HepG2 (cell line): Measurements from ENCODE around the gene ZNF587B. TPM values are rescaled to one million over a fixed set of nuclear protein-coding genes. Genes with fewer than 3 reads are reported as not detected.

Experiments
- AHR ChIP-seq: IDR thresholded peaks from 2 replicates; pipeline ENCODE4 v1.6.1; 2018; ENCODE audit warnings: missing genetic modification reagents, missing compliant biosample characterization
- ETV6 ChIP-seq: sonication (generic); formaldehyde crosslinking; conservative IDR thresholded peaks from 2 replicates; pipeline ENCODE4 v1.4.0; 2020; ENCODE audit warnings: missing genetic modification reagents
- MAFF ChIP-seq: IDR thresholded peaks from 2 replicates; pipeline ENCODE4 v1.6.1; 2011; ENCODE audit warnings: low read depth, low read length, improper control_type of control experiment
- PHF8 ChIP-seq: sonication (generic); formaldehyde crosslinking; IDR thresholded peaks from 2 replicates; pipeline ENCODE4 v1.5.0; 2020; ENCODE audit warnings: missing genetic modification reagents
- SP4 ChIP-seq: sonication (generic); formaldehyde crosslinking; IDR thresholded peaks from 2 replicates; pipeline ENCODE4 v1.8.1; 2023; ENCODE audit warnings: mild to moderate bottlenecking, missing genetic modification reagents
- TEAD3 ChIP-seq: optimal IDR thresholded peaks from 2 replicates; pipeline ENCODE3; 2016; ENCODE audit warnings: borderline replicate concordance
- TOE1 ChIP-seq: sonication (generic); formaldehyde crosslinking; IDR thresholded peaks from 2 replicates; pipeline ENCODE4 v1.4.0; 2020; ENCODE audit warnings: mild to moderate bottlenecking, missing genetic modification reagents
- TSC22D2 ChIP-seq: sonication (generic); formaldehyde crosslinking; IDR thresholded peaks from 2 replicates; pipeline ENCODE4 v1.5.1; 2020; ENCODE audit warnings: missing genetic modification reagents, mild to moderate bottlenecking, borderline replicate concordance
- ZBTB8A ChIP-seq: sonication (generic); formaldehyde crosslinking; IDR thresholded peaks from 2 replicates; pipeline ENCODE4 v1.4.0; 2020; ENCODE audit warnings: mild to moderate bottlenecking, low read depth, missing genetic modification reagents, borderline replicate concordance
- ZNF430 ChIP-seq: sonication (generic); formaldehyde crosslinking; IDR thresholded peaks from 2 replicates; pipeline ENCODE4 v1.9.0; 2021; ENCODE audit warnings: mild to moderate bottlenecking, missing genetic modification reagents
- ZNF607 ChIP-seq: sonication (generic); formaldehyde crosslinking; IDR thresholded peaks from 2 replicates; pipeline ENCODE4 v1.5.1; 2020; ENCODE audit warnings: missing genetic modification reagents, mild to moderate bottlenecking, borderline replicate concordance
- polyA plus RNA-seq, 8 experiments: library from polyadenylated mRNA; depleted of rRNA in 3 of 8; stranded (reverse) in 7 of 8; unstranded in 1 of 8; fragments of >200 nt; fragmentation: Illumina TruSeq in 4 of 8; extraction: Trizol in 4 of 8; gene quantifications; 2 replicates each; pipeline versions ENCODE4 v1.2.1 to v1.2.3, GENCODE V29; 2011 to 2016; ENCODE audit warnings: low read depth in 4 of 8, missing spikeins in 1 of 8, mixed read lengths in 1 of 8; ENCODE audit not compliant: insufficient read depth in 1 of 8
- total RNA-seq, 5 experiments: library from RNA; depleted of rRNA; stranded (reverse); fragments of >200 nt; fragmentation: Illumina TruSeq; extraction: Trizol; gene quantifications; 2 replicates each; pipeline ENCODE4 v1.2.3, GENCODE V29; 2016; ENCODE audit warnings: low read depth in 1 of 5
- TF ChIP-seq, protein P1 (sequence below): sonication (generic); formaldehyde crosslinking; IDR thresholded peaks from 2 replicates; pipeline ENCODE4 v1.8.1; 2023; ENCODE audit warnings: missing genetic modification reagents, inconsistent platforms, borderline replicate concordance
- TF ChIP-seq, protein P2 (sequence below): sonication (generic); formaldehyde crosslinking; IDR thresholded peaks from 2 replicates; pipeline ENCODE4 v1.4.0; 2020; ENCODE audit warnings: missing genetic modification reagents
- TF ChIP-seq, protein P3 (sequence below): sonication (generic); formaldehyde crosslinking; IDR thresholded peaks from 2 replicates; pipeline ENCODE4 v1.4.0; 2020; ENCODE audit warnings: mild to moderate bottlenecking, missing genetic modification reagents
- TF ChIP-seq, protein P4 (sequence below): sonication (generic); formaldehyde crosslinking; IDR thresholded peaks from 2 replicates; pipeline ENCODE4 v1.5.1; 2020; ENCODE audit warnings: mild to moderate bottlenecking, missing genetic modification reagents, moderate library complexity
- TF ChIP-seq, protein P5 (sequence below): sonication (generic); formaldehyde crosslinking; IDR thresholded peaks from 2 replicates; pipeline ENCODE4 v1.8.1; 2023; ENCODE audit warnings: mild to moderate bottlenecking, missing genetic modification reagents, borderline replicate concordance

The ZNF587B gene
- total and polyA plus RNA-seq, 2 of the 13 experiments (the other 11 are each of a cell fraction or from before 2014, with no cell fraction given), result 5.2 to 29.9 TPM

DNA sequence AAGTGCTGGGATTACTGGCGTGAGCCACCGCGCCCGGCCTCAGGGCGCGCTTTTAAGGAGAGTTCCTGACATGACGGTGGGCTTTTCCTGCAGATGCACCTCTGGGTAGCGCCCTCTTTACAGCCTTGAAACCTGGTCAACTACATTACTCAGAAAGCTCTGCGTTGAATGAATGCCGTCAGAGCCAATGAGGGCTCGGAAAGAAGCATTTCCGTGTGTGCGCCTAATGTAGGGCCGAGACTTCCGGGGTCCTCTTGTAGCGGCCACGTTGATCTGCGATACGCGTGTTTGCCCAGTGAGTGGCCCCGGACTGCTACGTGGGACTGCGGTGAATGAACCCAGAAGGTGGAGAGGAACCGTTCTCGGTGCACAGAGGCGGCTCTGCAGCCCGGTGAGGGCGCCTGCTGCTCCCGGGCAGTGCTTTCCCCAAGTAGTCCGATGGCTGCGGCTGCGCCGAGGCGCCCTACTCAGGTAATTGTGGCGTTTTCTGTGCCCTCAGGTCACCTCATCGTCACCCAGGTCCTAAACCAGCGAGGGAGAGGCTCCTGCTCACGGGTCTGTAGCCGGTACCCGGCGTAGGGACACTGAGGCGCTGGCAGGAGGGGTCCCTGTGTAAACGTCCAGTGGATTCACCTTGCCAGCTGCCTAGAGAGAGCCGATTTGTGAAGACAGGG lies 10.5 kb upstream of the ZNF587B start (continued):
- TF ChIP-seq, protein P1, sequence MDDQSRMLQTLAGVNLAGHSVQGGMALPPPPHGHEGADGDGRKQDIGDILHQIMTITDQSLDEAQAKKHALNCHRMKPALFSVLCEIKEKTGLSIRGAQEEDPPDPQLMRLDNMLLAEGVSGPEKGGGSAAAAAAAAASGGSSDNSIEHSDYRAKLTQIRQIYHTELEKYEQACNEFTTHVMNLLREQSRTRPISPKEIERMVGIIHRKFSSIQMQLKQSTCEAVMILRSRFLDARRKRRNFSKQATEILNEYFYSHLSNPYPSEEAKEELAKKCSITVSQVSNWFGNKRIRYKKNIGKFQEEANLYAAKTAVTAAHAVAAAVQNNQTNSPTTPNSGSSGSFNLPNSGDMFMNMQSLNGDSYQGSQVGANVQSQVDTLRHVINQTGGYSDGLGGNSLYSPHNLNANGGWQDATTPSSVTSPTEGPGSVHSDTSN (CRISPR knock-in tag), result peak; percentile 90; the same call in 1 of the 2 replicates
- TF ChIP-seq ETV6, result 0 out of 2 replicates have a peak, but pooled peaks have one; percentile 41
- TF ChIP-seq, protein P2, sequence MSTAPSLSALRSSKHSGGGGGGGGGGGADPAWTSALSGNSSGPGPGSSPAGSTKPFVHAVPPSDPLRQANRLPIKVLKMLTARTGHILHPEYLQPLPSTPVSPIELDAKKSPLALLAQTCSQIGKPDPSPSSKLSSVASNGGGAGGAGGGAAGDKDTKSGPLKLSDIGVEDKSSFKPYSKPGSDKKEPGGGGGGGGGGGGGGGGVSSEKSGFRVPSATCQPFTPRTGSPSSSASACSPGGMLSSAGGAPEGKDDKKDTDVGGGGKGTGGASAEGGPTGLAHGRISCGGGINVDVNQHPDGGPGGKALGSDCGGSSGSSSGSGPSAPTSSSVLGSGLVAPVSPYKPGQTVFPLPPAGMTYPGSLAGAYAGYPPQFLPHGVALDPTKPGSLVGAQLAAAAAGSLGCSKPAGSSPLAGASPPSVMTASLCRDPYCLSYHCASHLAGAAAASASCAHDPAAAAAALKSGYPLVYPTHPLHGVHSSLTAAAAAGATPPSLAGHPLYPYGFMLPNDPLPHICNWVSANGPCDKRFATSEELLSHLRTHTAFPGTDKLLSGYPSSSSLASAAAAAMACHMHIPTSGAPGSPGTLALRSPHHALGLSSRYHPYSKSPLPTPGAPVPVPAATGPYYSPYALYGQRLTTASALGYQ (CRISPR knock-in tag), result peak; percentile 64; the same call in 1 of the 2 replicates
- TF ChIP-seq, protein P3, sequence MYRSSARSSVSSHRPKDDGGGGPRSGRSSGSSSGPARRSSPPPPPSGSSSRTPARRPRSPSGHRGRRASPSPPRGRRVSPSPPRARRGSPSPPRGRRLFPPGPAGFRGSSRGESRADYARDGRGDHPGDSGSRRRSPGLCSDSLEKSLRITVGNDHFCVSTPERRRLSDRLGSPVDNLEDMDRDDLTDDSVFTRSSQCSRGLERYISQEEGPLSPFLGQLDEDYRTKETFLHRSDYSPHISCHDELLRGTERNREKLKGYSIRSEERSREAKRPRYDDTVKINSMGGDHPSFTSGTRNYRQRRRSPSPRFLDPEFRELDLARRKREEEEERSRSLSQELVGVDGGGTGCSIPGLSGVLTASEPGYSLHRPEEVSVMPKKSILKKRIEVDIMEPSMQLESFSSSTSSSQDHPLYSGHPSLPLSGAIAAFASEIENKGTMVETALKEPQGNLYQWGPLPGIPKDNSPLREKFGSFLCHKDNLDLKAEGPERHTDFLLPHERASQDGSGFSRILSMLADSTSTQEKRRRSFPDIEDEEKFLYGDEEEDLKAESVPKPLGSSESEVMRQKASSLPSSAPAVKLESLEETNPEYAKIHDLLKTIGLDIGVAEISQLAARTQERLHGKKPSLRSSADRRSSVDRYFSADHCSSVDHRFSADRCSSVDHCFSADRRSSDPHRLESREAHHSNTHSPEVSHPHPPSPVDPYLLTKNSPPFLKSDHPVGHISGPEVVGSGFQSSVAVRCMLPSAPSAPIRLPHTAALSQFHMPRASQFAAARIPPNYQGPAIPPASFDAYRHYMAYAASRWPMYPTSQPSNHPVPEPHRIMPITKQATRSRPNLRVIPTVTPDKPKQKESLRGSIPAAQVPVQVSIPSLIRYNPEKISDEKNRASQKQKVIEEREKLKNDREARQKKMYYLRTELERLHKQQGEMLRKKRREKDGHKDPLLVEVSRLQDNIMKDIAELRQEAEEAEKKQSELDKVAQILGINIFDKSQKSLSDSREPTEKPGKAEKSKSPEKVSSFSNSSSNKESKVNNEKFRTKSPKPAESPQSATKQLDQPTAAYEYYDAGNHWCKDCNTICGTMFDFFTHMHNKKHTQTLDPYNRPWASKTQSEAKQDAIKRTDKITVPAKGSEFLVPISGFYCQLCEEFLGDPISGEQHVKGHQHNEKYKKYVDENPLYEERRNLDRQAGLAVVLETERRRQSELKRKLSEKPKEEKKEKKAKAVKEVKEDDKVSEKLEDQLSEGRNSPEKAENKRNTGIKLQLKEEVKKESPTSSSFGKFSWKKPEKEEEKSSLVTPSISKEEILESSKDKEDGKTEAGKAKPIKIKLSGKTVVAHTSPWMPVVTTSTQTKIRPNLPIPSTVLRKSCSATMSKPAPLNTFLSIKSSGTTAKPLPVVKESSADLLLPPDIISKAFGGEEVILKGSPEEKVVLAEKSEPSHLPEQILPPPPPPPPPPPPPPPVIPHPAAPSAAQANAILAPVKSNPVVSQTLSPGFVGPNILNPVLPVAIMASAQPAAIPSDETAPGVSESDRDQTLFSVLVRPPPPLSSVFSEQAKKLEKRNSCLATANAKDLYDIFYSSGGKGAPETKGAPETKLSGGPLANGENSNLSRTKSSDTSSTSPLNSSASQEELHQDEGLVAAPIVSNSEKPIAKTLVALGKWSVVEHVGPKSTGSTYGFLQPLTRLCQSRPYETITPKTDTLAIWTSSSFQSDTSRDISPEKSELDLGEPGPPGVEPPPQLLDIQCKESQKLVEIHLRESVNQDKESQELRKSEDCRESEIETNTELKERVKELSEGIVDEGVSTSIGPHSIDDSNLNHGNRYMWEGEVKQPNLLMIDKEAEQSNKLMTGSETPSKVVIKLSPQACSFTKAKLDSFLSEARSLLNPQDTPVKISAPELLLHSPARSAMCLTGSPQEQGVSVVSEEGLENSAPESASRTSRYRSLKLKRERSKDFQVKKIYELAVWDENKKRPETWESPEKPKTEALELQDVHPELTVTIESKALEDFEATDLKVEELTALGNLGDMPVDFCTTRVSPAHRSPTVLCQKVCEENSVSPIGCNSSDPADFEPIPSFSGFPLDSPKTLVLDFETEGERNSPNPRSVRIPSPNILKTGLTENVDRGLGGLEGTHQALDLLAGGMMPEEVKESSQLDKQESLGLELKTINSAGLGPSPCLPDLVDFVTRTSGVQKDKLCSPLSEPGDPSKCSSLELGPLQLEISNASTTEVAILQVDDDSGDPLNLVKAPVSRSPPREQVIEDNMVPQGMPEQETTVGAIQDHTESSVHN (CRISPR knock-in tag), result no peak
- peak; percentile 72 for TF ChIP-seq TEAD3 (CRISPR knock-in tag)
- TF ChIP-seq TOE1 (CRISPR knock-in tag), result peak; percentile 48; the same call in 1 of the 2 replicates
- peak; percentile 50; the same call in 1 of the 2 replicates for TF ChIP-seq AHR (CRISPR knock-in tag)
- TF ChIP-seq, protein P4, sequence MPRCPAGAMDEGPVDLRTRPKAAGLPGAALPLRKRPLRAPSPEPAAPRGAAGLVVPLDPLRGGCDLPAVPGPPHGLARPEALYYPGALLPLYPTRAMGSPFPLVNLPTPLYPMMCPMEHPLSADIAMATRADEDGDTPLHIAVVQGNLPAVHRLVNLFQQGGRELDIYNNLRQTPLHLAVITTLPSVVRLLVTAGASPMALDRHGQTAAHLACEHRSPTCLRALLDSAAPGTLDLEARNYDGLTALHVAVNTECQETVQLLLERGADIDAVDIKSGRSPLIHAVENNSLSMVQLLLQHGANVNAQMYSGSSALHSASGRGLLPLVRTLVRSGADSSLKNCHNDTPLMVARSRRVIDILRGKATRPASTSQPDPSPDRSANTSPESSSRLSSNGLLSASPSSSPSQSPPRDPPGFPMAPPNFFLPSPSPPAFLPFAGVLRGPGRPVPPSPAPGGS (CRISPR knock-in tag), result no peak
- peak; percentile 94 for TF ChIP-seq ZBTB8A
- TF ChIP-seq, protein P5, sequence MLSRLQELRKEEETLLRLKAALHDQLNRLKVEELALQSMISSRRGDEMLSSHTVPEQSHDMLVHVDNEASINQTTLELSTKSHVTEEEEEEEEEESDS (CRISPR knock-in tag), result no peak
- TF ChIP-seq ZNF607 (CRISPR knock-in tag), result peak; percentile 33; the same call in 1 of the 2 replicates
- peak; percentile 40; the same call in 1 of the 2 replicates for TF ChIP-seq TSC22D2
- peak; percentile 38; the same call in 1 of the 2 replicates for TF ChIP-seq SP4
- TF ChIP-seq PHF8 (CRISPR knock-in tag), result peak; percentile 90
- TF ChIP-seq ZNF430 (CRISPR knock-in tag), result peak; percentile 58; the same call in 1 of the 2 replicates
- peak; percentile 1; the same call in 1 of the 2 replicates for TF ChIP-seq MAFF
